Mucosa of gallbladder (tissue), 1 donor: ENCODE measurements around the gene MBTPS2. TPM values are rescaled to one million over a fixed set of nuclear protein-coding genes. Genes with fewer than 3 reads are reported as not detected.
"Not testable (repeated sequence)": the region's sequence is repeated elsewhere in the genome, so short reads cannot be mapped to it uniquely, and the experiment has no call there.

ENCODE experiments used
- DNase-seq: peaks from one replicate; pipeline ENCODE4 v3.0.0-alpha.2; 2020; ENCODE audit warnings: low spot score
- total RNA-seq: library from RNA; stranded (reverse); gene quantifications from one replicate; pipeline ENCODE4 v1.2.1, GENCODE V29; 2021
- donor health status: DM: no; HTN: no; CAD: no.

MBTPS2 gene
- total RNA-seq: 11.9 TPM

DNA sequence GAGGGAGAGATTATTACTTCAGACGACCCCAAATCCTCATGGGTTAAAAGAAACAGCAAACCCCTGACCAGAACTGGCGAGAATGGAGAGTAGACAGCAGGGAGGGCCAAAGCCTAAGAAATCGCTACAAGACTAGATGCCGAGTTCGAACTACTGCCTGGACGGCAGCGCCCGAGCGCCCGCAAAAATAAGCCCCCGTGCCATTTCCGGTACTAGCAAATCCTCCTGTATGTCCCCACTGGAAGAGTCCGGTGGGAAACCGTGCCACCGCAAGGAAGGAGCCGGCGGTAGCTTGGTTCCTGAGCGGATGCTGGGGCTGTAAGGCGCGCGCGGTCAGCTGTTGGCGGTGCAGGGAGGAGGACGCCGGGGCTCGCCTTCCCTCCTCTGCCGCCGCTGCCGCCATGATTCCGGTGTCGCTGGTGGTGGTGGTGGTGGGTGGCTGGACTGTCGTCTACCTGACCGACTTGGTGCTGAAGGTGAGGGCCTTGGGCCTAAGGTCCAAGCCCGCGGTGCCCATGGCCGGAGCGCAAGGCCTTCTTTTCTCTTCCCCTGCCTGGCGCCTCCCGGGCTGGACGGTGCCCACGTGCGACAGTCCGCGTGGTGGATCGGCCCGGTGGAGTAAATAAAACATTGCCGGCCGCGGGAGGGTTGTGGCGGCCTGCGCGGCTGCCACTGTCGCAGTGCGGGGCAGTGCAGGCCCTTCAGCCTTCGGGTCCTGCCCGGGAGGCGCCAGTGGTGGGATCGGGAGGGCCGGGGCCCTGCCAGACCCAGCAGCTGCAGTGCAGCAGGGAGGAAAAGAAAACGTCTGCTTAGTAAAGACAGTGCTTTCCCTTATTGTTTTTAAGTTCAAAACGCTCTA, at the start of gene MBTPS2:
MBTPS2 (plus strand) TSS at position 284 of the 859 bp plus-strand sequence; CDS start at position 402, 118 bp downstream.
- peak; percentile 83 for DNase-seq

DNA sequence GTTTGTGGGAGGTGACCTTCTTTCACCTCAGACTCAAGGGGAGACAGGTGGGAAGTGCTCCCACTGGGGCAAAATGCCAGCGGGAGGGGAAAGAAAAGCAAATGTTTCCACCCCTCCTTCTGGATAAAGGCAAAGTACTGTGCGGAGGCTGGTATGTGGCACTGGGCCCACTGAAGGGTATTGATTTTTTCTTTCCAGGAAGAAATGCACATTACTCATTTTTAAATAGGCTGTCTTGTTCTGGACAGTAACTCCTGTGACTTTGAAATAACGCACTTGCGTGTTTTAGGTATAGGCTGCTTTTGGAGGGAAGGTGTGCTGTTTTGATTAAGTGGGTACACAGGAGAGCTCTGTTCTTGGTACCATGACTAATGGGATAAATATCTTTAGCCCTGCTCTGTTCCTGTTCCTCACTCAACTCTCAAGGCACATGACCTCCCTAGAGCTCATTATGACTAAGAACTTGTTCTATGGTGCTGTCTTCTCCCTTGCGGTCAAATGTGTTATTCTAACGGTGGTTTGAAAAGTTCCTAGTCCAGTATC, 40.7 kb upstream of the MBTPS2 start:
- DNase-seq: peak; percentile 53

DNA sequence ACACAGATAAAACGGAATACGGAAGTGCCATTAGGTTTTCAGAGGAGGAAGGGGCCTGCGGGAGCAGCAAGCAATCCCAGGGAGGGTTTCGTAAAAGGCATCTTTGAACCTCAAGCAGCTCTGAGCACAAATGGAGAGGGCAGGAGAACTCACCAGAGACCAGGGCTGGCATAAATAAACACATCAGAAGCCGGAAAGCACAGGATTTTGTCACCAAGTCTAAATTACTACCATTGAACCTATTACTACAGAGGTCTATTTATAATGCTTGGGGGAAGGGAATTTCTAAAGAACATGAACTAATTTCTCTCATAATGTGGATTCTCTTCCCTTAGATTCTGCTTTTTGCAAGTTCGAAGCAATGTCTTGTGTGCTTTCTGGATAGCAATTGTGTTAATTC, 39.6 kb upstream of the MBTPS2 start:
- no peak for DNase-seq

DNA sequence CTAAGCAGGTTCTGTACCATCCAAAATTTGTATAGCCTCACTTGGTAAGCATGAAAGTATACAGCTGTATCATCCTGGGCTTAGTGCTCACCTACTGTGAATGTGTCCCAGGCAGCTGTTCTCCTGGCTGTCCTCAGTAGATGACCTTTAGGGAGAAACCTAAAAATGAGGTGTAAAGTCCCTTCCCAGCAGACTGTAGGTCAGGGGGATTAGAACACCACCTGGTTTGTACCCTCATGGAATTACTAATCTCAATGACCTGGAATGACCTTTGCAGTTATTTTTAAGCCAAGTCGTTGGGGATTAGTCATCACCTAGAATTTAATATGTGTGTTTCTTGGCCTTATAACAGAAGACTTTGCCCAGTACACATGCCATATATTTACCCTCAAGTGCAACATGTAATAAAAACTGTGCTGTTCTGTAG, 39.1 kb upstream of the MBTPS2 start:
- no peak for DNase-seq

DNA sequence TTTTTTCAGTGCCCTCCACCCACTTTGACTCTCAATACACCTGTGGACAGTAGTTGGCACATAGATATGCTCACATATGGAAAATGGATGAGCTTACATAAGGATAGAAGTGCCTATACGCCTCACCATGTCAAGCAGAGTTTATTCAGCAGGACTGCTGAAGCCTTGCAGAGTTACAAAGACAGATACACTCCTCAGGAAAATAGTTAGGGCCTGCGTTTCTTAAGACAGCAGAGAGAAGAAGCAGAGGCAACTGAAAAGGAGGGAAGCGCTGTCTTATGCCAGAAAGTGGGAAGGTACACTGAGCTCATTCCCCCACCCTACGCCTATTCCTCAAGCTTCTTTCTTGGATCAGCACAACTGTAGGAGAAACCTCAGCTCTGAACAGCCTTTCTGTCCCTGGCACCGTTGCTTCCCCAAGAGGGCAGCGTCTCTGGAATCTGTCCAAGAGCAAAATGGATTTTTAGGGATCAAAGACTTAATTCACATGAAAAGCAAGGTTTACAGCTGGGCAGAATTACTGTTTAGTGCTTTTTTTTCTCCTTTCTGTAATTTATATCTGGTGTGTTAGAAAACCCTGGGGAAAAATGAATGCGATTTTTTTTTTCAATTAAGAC, 37.3 kb upstream of the MBTPS2 start:
- DNase-seq: no peak

GRCh38 chrX:21802839-21803238, 36.6 kb upstream of the MBTPS2 start:
- DNase-seq: no peak

DNA sequence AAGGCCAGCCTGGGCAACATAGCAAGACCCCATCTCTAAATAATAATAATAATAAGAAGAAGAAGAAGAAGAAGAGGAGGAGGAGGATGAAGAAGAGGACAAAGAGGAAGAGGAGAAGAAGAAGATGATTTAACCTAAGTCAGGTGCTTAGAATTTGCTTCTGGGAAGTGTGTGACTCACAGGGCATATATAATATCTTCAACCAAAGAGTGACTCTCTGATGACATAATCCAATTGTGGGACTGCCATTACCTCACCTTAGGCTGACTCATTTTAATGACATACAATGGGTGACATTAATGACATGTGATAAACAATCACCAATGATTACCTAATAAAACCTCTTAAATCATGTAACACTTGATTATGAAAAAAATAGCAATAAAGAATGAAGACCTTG, 32.7 kb upstream of the MBTPS2 start:
- no peak for DNase-seq

GRCh38 chrX:21811832-21812231, 27.6 kb upstream of the MBTPS2 start:
- DNase-seq: no peak

DNA sequence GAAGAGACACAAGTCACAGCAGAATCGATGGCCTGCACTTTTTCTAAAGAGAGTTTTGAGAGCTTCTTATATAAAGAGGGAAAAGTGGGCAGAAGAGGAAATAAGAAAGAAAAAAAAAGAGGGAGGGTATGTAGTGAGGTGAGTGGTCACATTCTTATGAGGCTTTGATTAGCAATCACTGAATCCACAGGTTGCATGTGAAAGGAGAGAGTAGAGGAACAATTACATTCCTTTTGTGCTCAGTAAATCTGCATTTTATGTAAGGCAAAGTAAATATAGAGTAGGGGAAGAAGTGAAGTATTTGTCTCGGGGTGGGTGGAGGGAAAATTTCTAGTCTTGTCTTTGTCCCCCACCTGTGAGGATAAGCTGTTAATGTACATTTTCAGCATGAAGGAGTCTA, 26.8 kb upstream of the MBTPS2 start:
- no peak for DNase-seq

GRCh38 chrX:21813612-21814368, 25.6 kb upstream of the MBTPS2 start:
- DNase-seq: no peak

GRCh38 chrX:21816136-21816535, 23.3 kb upstream of the MBTPS2 start:
- DNase-seq: no peak

DNA sequence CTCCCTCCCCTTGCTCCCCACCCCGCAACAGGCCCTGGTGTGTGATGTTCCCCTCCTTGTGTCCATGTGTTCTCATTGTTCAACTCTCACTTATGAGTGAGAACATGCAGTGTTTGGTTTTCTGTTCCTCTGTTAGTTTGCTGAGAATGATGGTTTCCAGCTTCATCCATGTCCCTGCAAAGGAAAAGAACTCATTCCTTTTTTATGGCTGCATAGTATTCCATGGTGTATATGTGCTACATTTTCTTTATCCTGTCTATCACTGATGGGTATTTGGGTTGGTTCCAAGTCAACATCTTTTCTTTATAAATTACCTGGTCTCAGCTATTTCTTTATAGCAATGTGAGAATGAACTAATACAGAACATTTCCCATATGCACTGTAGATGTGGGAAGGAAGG, 19.2 kb upstream of the MBTPS2 start:
- DNase-seq: not testable (repeated sequence)

DNA sequence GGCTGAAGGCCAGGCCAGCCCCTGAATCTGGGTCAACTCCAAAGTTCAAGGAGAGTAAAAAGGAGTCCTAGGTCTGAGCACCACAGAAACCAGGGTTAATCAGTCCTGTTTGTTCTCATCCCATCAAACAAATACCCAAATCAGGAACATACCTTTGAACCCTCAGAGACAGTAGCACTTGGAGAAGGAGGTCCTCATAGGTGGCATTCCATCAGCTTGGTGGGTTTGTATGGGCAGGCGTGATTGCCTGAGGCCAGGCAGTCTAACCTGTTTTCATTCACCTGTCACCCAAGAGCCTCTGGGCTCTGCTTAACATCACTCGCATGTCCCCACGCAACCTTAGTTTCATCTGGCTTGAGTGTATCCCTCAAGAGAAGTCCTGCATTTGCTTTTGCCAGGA, 17.5 kb upstream of the MBTPS2 start:
- no peak for DNase-seq

GRCh38 chrX:21831496-21831895, 7.9 kb upstream of the MBTPS2 start:
- DNase-seq: no peak

DNA sequence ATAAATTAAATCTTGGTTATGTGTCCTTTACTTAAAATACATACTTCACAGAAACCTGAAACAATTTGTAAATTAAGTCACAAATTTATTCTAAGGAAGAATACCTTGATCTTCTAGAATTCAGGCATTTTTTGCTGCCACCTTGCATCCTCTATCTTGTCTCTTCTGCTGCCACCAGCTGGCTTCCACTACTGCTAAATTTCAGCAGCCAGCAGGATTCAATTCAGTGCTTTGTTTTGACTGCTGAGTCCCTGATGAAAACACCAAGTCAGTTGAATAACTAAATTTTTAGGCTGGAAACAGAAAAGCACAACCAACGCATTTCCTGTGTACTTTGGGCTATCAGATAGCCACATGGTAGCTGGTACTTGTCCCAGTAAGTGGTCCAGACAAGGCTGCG, 2.4 kb upstream of the MBTPS2 start:
- DNase-seq: no peak

- no peak for DNase-seq
Observed at GRCh38 chrX:21838937-21839333, 482 bp upstream of the MBTPS2 start.

DNA sequence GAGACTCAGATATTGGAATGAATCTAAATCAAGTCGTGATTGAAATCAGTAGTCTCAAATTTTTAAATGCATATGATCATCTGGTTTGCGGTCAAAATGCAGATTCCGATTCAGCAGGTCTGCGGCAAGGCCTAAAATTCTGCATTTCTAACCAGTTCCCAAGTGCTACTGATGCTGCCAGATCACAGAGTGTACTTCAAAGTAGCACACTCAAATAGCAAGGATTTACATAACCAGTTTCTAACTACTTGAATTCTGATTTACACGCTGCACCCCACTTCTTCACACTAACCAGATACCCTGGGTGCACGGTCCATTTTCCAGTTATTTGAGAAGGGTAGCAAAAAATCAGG, 752 bp downstream of the MBTPS2 start:
- no peak for DNase-seq

DNA sequence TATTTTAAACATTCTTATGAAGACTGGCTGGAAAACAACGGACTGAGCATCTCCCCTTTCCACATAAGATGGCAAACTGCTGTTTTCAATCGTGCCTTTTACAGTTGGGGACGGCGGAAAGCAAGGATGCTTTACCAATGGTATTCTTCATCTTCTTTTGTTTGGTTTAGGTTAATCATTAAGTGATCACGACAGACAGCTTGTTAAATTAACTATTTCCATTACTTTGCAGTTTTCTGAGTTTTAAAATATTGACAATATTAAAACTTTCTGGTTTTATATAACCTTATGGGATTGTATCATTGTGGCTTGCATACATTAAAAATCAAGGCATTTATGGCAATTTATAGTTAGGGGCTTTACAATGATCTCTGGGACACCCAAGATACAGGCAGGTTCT, 3.8 kb downstream of the MBTPS2 start:
- no peak for DNase-seq

DNA sequence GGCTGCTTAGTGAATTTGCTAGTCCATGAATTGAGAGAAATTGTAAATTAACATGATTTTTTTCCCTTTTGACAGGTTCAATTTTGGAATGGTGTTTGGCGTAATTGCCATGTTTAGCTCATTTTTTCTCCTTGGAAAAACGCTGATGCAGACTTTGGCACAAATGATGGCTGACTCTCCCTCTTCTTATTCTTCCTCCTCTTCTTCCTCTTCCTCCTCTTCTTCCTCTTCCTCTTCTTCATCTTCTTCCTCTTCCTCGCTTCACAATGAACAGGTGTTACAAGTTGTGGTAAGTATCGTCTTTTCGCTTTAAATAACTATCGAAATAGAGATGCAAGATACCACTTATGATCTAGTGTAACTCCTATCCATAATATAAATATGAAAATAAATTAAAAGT, 5.7 kb downstream of the MBTPS2 start:
- DNase-seq: no peak

GRCh38 chrX:21847342-21847741, 7.9 kb downstream of the MBTPS2 start:
- no peak for DNase-seq

DNA sequence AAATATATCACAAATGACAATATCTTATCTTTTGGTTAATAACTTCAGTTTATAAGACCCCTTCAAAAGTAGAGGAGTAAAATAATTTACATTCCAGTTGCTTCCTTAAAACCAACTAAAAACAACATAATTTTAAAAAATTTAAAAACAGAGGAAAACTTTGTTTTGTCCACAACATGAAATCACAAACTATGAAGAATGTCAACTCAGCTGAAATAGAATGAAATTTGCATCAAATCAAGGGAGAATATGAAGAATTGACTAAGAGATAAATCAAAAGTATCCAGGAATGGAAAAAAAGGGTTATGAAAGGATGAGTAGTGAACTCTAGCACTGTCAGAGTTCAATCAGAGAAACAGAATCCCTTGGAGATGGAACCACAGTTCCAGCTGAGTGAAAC, 14.2 kb downstream of the MBTPS2 start:
- no peak for DNase-seq

DNA sequence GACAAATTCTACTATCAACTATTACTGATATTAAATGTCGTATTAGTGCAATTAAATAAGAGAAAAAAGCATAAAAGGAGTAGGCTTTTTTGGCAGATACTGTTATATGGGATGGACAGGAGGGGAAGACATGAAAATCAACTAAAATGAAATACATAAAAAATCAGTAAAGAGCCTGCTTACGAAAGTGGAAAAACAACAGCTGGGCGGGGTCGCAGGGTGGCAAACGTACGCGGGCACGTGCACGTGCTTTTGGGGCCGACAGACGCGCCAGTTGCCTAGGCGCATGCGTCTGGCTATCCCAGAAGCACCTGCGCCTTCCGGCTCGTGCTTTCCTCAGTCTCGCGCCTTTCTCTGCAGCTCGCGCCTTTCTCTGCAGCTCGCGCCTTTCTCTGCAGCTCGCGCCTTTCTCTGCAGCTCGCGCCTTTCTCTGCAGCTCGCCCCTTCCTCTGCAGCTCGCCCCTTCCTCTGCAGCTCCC, 16.6 kb downstream of the MBTPS2 start, which contains the start of gene YY2:
YY2 (plus strand) TSS at position 51 of the 479 bp plus-strand sequence. CDS start 498 bp downstream, outside the sequence.
- DNase-seq: no peak
